PC-3 (cell line): ENCODE measurements around the gene MOB3A.

Experiments used
- CTCF ChIP-seq: fragments of 300-600 bp; sonication (generic); conservative IDR thresholded peaks from 2 replicates; pipeline ENCODE4 v1.5.1; 2017; ENCODE audit warnings: antibody characterized with exemption, low read depth, mild to moderate bottlenecking, low read length
- EZH2 ChIP-seq: fragments of 300-600 bp; sonication (generic); IDR thresholded peaks from one replicate; pipeline ENCODE4 v1.6.1; 2017; ENCODE audit warnings: antibody characterized with exemption, mild to moderate bottlenecking, low read length; ENCODE audit not compliant: unreplicated experiment
- EZH2phosphoT487 ChIP-seq: fragments of 300-600 bp; sonication (generic); IDR thresholded peaks from 2 replicates; pipeline ENCODE4 v1.6.1; 2018; ENCODE audit warnings: mild to moderate bottlenecking, antibody characterized with exemption, low read length, borderline replicate concordance

- TF ChIP-seq EZH2, result no peak
- TF ChIP-seq CTCF, result no peak
- TF ChIP-seq EZH2phosphoT487, result no peak
Observed at GRCh38 chr19:2136796-2137195, 40.7 kb upstream of the MOB3A start.
